Measurements from ENCODE around the gene LMOD2. TPM values are rescaled to one million over a fixed set of nuclear protein-coding genes. Genes with fewer than 3 reads are reported as not detected.

Gene LMOD2
- total RNA-seq, 1 experiment from 2014 or later, result not detected

- ChIA-PET CTCF (interaction anchor here (1.7 kb wide), 1 partner anchor 14 kb away, joined by 6 read pairs; no protein-coding TSS in a partner anchor), POLR2A (no interaction called here)
These were observed 45.8 kb upstream of the LMOD2 start for GRCh38 chr7:123609883-123610239.

More at GRCh38 chr7:123609883-123610239, 45.8 kb upstream of the LMOD2 start:
- H2AFZ ChIP-seq (ENCODE audit: low read depth, low read length, poor library complexity, severe bottlenecking), result no peak overlapping the region
- RAD21 ChIA-PET (ENCODE audit: low non-redundant PET in 1 of 2, low total read pairs in 2 of 2, uncharacterized antibody in 2 of 2, unreplicated experiment in 2 of 2), result no interaction called here
- H3K79me2 ChIP-seq (ENCODE audit: insufficient read depth, low read length), result no peaks in the 10 kb centered on the region
- no peaks in the 10 kb centered on the region for H3K36me3 ChIP-seq (ENCODE audit: control insufficient read depth in 1 of 2, insufficient read depth in 2 of 2, low read length in 2 of 2)
- no peak overlapping the region for H3K27ac ChIP-seq (ENCODE audit: low read depth, low read length)
- no peak overlapping the region for H3K9ac ChIP-seq (ENCODE audit: low read length)
- no peak overlapping the region for H3K4me3 ChIP-seq (replicated peaks in 1 of 2; ENCODE audit: low read depth in 1 of 2, low read length in 2 of 2)
- H4K20me1 ChIP-seq (ENCODE audit: insufficient read depth), result no peaks in the 10 kb centered on the region
- no TSS peak for BruUV-seq (replicated peaks)
- DNase-seq (ENCODE audit: low read depth, low spot score) (no peak), ATAC-seq (no peak)
- H3K9me3 ChIP-seq (ENCODE audit: control insufficient read depth in 1 of 2, insufficient read depth in 1 of 2, low read depth in 1 of 2, low read length in 2 of 2), result no peaks in the 10 kb centered on the region
- TF ChIP-seq JUND (IDR thresholded peaks at IDR 0.05) (no peak), REST (IDR thresholded peaks at IDR 0.05; ENCODE audit: low read depth) (no peak), CEBPB (IDR thresholded peaks at IDR 0.05; ENCODE audit: low read depth) (no peak), RAD21 (IDR thresholded peaks at IDR 0.05; ENCODE audit: low read depth) (no peak), EZH2phosphoT487 (IDR thresholded peaks at IDR 0.05; ENCODE audit: borderline replicate concordance) (no peak), CTCF (IDR thresholded peaks at IDR 0.05 in 2 of 3, conservative IDR thresholded peaks at IDR 0.05 in 1 of 3; ENCODE audit: borderline replicate concordance in 1 of 3, insufficient read depth in 1 of 3, low read depth in 2 of 3, low read length in 2 of 3) (no peak), TCF7L2 (IDR thresholded peaks at IDR 0.05; ENCODE audit: borderline replicate concordance, extremely low read depth, insufficient read depth, insufficient read length) (no peak), SP1 (IDR thresholded peaks at IDR 0.05; ENCODE audit: low read depth) (no peak), CBX3 (IDR thresholded peaks at IDR 0.05; ENCODE audit: low read depth) (no peak), YY1 (IDR thresholded peaks at IDR 0.05; ENCODE audit: extremely low read depth, insufficient replicate concordance, low read depth, low read length) (no peak)
- H3K4me1 ChIP-seq (ENCODE audit: control insufficient read depth in 1 of 2, insufficient read depth in 2 of 2, low read length in 2 of 2), result no peaks in the 10 kb centered on the region
- intact Hi-C loops (cut with micrococcal nuclease), result no loop called here
- no peaks in the 10 kb centered on the region for H3K27me3 ChIP-seq (ENCODE audit: insufficient read depth, low read length)
- H3K9me2 ChIP-seq (ENCODE audit: insufficient read depth), result no peaks in the 10 kb centered on the region
- H3K4me2 ChIP-seq (ENCODE audit: low read length), result no peak overlapping the region

Measured in HCT116 (cell line).